Stimulated activated CD4-positive, alpha-beta T cell treated with anti-CD3 and anti-CD28 coated beads, Interleukin-4, amount 100 ng/mL, for 48 hours (primary cell): ENCODE data around the gene SUPT20HL1.
"Not testable (repeated sequence)": the region's sequence is repeated elsewhere in the genome, so short reads cannot be mapped to it uniquely, and the experiment has no call there.

Experiments used
- DNase-seq, 2 donors: peaks; one replicate each; pipeline ENCODE4 v3.0.0-alpha.2; 2020; ENCODE audit warnings: low read depth in 2 of 2

The SUPT20HL1 gene

DNA sequence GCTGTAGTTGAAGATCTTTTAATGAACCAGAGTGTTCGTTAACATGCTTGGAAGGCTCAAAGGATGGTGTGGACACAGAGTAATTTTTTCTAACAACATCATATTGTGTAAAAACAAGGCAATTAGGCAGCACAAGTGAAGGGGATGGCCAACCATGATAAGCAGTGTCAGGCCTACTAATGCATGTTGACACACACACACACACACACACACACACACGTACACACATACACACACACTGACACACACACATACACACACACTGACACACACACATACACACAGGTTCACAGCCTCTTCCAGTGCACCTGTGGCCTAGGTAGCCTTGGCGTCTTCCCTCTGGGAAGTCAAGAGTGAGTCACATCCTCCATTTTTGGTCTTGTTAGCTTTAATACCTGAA lies at the start of gene SUPT20HL1:
TSS of gene SUPT20HL1 (plus strand) at position 368 of the 400 bp plus-strand sequence. CDS start 2,122 bp downstream, outside the sequence.
- no peak for DNase-seq

DNA sequence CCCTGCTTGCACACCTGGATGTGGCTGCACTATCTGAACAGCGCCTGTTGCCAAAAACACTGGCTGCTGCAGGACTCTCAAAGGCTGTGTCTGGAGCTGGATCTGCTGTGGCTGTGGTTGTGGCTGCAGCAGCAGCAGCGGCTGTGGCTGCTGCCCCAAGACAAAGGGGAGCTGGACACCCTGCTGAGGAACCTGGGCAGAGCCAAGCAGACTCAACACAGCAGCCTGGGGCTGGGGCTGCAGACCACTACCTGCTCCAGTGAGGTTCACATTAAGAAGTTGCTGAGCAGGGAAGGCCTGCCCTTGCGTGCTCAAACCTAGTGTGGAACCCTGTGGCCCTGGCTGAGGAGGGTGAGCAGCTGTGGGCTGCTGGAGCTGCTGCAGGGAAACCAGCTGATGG lies 49.5 kb upstream of the SUPT20HL1 start:
- not testable (repeated sequence) for DNase-seq

DNA sequence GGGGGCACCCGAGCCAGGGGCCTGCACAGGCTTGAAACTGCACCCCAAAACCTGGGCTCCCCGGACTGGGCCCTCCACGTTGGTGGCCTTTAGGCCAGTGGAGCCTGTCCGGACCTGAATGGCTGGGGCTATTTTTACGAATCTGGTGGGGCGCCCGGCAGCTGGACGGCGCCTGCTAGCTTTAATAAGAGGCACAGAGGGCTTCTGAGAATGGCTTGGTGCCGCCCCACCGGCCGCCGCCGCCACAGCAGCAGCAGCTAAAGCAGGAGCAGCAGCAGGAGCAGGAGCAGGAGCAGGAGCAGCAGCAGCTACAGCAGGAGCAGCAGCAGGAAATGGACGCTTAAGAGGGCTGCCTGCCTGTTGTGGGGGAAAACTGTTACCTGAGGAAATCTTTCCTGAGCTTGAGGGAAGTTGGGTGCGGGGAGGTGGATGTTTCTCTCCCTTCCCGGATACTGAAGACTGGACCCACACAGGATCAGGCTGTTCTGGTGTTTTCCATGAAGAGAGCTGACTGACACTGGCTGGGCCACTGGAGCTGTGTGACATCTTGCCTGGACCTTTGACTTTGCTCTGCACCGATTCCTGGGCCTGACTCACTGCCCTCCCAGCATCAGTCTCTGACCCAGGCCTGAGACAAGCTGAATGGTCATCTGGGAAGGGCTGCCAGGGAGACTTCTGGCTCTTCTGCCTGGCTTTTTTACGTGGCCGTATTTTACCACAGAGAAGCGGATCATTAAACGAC lies 48.8 kb upstream of the SUPT20HL1 start:
- not testable (repeated sequence) for DNase-seq

DNA sequence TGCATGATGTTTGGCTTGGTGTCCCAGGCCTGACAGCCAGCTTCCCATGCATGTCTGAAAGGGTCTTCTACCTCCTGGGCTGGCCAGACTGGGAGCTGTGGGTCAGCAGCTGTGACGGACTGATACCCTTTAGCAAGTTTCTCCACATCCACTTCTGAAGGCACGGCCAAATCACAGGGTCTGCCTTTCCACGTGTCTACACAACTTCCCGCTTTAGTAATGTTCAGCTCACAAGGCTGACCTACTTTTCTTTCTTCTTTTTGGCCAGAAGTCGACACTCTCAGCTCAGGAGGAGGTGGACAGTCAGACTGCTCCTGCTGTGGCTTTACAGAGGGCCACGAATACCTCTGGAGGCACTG lies 48.2 kb upstream of the SUPT20HL1 start:
- not testable (repeated sequence) for DNase-seq

DNA sequence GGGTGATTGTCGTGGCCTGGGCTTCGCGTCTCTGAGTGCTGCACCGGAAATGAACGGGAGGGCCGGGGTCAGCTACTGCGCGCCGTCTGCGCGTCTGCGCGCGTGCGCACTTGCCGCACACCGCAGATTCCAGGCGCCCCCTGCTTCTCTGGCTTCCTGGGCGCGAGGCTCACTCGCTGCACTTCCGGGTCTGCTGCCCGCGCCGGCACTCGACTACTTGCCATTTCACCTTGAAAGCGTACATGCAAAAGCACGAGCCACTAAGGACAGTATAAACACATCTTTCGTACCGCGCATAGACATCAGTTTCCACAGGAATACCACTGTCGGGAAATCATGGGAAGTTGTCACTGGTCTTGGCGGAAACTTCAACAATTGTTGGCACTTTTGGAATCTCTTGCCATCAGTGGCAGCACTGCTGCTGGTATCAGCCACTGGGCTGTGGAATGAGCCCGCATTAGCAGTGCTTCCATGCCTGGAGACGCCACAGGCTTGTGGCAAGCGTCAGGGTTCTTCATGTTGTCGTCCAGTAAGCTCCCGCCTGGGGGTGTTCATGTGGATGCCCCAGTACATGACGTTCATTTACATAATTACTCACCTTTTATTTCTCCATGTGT lies 46.3 kb upstream of the SUPT20HL1 start, which contains the start of gene SUPT20HL2:
TSS of gene SUPT20HL2 (minus strand) at position 51 of the 617 bp plus-strand sequence. CDS start 754 bp downstream, outside the sequence.
- DNase-seq = no peak

DNA sequence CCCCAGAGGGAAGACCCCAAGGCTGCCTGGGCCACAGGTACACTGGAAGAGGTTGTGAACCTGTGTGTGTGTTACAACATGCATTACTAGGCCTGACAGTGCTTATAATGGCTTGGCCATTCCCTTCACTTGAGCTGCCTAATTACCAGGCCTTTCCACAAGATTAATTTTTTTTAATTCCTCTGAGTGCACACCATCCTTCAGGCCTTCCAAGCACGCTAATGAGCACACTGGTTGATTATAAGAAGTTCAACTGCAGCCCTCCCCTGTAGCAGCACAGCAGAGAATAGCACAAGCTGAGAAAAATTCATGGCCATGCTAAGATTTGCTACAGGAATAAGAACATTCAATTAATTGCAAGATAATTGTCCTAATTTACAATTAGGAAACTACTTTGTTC lies 44.3 kb upstream of the SUPT20HL1 start:
- no peak for DNase-seq

DNA sequence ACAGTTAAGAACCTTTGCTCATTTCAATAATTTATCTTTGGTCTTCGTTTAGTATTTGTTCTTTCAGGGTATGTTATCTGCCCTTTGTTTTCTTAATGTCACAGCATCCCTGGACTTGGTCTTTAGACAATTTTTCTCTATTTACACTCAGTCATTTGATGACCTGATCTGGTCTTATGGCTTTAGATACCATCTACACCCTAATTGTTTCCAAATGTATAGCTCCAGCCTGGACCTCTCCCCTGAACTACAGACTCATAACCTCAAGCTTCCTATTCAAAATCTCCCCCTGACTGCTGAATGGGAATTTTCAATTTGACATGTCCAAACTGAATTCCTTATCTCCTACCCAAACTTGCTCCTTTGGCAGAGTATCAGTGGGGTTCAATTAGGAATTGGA lies 42.9 kb upstream of the SUPT20HL1 start:
- DNase-seq = no peak

DNA sequence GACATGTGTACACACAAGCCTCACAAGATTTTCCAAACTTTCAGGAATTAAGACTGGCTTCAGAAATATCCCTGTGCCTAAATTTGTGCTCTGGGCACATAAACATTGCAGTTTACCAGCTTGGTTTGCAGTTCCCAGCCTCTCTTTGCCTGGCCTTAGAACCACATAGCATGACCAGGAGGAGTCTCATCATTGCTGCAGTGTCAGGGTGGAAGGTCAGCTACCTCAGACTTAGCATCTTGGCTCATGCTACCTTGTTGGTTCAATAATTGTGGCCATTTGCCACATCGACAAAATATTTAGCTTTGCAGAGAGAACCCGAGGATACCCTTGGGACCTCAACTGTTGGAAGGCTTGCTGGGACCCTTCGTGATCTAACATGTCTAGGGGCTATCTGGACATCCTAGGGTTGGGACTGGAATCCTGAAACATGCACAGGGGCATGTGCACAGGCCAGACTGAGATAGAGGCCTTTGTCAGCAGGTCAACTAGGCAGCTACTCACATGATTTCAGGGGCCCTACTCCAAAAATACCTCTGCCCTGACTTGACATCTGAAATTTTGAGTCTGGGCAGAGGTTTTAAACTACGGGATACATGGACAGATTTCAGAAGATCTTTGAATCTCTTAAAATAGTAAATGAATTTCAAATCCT lies 38.6 kb upstream of the SUPT20HL1 start:
- no peak for DNase-seq

DNA sequence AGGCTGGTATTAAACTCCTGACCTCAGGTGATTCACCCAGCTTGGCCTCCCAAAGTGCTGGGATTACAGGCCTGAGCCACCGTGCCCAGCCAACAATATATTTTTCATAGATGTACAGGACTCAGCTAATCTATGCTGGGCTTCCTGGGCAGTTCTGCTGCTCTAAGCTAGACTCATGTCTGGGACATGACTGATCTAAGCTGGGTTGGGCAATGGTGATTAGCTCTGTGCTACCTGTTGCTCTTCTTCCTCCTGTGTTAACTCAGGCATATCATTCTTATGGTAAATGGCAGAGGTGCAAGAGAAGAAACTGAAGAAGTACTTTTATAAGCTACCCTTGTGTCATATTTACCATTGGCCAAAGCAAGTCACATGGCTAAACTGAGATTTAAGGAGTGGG lies 35.2 kb upstream of the SUPT20HL1 start:
- no peak for DNase-seq

DNA sequence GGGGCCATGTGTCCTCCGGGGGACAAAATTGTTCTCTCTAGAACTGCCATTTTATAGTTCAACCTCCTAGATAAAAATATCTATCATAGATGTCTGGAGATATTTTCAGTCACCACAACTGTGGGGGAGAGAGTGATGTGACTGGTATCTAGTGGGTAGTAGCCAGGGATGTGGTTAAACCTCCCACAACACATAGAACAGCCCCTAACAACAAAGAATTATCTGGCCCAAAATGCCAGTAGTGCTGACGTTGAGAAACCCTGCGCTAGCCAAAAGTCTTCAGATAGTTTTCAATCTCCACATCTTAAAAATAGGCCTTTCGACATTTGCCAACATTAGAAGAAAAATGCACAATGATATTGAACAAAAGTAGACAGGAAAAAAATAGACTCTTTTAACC lies 27.6 kb upstream of the SUPT20HL1 start:
- no peak for DNase-seq

DNA sequence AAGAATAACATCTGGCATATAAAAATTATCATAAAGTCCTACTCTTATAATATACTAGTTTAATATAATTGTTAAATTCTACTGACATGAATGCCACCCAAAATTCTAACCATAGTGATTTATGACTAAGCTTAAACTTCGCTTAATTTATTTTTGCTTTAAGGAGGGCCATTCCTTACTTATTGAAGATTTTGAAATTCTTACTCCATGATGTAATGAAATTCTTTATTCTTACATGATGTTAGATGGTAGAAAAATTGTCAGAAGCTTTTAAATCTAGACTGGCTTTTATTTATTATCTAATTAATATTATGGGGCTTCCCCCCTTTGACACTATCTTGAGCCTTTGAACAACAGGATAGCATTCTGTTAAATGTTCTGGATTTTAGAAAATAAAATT lies 27.1 kb upstream of the SUPT20HL1 start:
- no peak for DNase-seq

DNA sequence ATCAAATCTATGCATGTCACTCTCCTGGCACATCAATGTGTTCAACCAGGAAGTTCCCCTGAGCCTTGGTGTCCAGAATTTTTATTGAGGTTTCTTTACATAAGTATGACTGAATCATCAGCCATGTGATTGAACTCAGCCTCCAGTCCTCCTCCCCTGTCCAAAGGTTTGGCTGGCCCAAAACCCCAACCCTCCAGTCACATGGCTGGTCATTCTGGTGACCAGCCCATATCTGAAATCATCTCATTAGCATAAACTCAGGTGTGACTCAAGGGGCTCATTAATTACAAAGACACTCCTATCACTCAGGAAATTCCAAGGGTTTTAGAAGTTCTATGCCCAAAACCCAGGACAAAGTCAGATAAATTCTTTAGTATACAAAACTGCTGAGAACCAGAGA lies 26.0 kb upstream of the SUPT20HL1 start:
- no peak for DNase-seq

DNA sequence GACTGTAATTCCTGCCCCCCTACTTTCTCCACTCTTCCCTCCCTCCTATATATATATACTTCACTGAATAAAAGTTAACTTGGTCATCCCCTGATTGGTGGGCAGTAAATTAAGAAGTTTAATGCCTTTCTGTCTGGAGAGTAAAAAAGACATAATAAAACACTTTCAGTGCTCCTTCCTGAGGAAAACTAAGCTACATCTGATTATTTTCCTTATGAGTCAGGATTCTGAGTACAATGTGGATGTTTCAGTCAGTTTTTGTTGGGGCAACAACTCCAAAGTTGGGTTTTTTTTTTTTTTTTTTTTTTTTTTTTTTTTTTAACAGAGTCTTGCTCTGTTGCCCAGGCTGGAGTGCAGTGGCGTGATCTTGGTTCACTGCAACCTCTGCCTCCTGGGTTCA lies 24.6 kb upstream of the SUPT20HL1 start:
- DNase-seq = no peak

DNA sequence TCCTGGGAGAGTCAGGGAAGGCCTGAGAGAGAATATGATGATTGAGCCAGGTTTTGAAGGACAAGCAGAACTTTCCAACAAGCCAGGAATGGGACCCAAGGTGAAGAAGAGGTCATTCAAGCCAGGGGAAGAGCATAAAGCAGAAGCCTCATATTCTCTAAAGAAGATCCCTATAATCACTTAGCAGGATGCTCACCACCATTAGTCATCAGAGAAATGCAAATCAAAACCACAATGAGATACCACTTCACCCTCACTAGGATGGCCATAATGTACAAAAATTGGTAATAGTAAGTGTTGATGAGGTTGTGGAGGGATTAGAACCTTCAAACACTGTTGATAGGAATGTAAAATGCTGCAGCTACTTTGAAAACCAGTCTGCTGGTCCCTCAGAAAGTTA lies 20.5 kb upstream of the SUPT20HL1 start:
- no peak for DNase-seq

DNA sequence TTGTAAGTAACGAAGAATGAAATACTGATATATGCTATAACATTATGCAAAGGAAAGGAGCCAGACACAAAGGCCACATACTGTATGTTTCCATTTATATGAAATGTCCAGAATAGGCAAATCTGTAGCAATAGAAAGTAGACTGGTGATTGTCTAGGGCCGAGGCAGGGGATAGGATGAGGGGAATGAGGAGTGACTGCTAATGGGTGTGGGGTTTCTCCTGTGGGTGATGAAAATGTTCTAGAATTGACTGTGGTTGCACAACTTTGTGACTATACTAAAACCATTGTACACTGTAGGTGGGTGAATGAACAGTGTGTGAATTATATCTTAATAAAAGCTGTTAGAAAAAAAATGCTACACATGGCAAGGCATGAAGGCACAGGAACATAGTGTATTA lies 19.9 kb upstream of the SUPT20HL1 start:
- no peak for DNase-seq

DNA sequence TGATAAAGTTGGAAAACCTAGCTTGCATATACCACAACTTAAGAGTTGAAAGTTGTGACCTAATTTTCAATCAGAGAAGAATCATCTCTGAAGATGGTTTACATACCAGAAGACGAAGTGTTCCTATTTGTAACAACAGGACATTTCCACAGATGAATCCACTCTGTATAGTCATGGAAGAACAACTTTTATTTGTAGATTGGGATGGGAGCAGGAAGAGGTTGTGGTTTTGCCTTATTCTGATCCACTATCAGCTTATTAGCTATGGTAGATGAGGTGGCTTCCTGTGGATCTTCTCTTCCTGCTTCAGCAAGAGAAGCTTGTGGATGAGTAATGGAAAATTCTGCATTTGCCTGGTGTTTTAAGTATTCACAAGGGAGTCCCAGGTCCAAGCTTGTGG lies 18.6 kb upstream of the SUPT20HL1 start:
- DNase-seq = no peak

DNA sequence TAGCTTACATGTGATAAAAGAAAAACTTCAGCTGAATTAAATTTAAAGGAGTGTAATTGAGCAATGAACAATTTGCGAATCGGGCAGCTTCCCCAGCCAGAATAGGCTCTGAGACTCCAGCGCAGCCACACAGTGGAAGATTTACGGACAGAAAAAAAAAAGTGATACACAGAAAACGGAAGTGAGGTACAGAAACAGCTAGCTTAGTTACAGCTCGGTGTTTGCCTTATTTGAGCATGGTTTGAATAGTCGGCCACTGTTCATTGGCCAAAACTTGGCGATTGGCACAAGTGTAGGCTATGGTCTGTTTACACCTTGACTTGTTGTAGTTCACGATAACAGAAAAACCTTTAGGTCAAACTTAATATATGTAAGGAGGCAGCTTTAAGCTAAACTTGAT lies 16.7 kb upstream of the SUPT20HL1 start:
- DNase-seq = no peak

DNA sequence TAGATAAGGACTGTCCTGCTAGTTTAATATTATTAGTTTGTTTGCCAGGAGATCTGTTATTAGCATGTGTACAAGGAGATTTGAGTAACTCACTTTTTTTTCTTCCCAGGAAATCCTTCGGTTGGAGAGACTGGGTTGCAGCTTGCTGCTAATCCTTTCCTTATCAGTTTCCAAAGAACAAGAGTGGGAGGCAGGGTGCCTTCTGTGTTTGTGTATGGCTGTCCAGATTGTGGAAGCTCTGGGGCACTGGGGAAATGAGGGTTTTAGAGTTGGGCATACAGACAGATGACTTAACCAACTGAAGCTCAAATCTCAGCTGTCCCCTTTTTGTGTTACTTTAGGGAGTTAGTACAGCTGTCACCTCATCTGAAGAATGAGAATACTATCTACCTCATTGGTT lies 12.6 kb upstream of the SUPT20HL1 start:
- DNase-seq = no peak

DNA sequence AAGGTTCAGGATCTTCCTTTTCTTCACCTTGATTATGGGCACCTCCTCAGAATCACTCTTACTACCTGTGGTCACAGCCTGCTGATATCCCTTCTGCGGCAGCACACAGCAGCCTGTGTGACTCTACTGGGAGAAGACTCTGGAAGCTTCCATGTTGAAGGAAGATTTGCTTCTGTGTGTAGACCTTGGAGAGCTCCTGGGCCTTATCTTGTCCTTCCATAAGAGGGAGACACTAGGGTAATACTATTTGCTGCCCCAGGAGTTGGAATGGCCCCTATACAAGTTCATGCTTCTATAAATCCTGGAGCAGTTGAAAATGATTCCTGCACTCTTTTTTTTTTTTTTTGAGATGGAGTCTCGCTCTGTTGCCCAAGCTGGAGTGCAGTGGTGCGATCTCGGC lies 10.2 kb upstream of the SUPT20HL1 start:
- DNase-seq = no peak

DNA sequence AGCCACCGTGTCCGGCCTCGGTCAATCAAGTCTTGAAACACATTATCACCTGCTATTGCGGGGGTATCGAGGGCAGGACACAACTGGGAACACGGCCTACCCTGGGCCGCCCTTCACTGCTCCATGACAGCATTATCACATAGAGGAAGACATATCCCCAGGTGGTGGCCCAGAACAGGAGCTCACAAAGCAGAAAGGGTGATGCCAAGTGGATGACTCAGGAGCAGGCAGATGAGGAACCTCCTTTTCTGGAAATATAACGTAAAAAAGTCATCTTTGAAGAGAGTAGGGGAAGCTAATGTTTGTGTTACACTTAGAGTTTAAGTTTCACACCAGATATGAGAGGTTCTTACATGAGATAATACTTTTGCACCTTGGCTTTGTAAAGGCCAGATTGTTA lies 5.3 kb upstream of the SUPT20HL1 start:
- no peak for DNase-seq

DNA sequence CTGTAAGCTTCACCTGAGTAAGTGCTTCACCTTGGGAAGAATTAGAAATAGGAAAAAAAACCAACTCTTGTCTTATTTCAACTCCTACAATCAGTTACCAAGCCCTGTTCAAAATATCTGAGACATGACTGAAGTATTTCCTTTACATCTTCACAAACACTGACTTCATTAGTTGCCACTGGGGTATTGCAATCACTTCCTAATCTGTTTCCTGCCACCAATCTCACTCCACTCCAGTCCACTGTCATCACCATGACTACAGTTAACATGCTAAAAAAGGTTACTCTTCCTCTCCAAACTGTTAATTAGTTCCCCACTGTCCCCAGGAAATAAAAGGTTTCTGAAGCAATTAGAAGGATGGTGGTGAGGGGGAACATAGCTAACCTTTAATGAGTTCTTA lies 3.3 kb upstream of the SUPT20HL1 start:
- DNase-seq = no peak

DNA sequence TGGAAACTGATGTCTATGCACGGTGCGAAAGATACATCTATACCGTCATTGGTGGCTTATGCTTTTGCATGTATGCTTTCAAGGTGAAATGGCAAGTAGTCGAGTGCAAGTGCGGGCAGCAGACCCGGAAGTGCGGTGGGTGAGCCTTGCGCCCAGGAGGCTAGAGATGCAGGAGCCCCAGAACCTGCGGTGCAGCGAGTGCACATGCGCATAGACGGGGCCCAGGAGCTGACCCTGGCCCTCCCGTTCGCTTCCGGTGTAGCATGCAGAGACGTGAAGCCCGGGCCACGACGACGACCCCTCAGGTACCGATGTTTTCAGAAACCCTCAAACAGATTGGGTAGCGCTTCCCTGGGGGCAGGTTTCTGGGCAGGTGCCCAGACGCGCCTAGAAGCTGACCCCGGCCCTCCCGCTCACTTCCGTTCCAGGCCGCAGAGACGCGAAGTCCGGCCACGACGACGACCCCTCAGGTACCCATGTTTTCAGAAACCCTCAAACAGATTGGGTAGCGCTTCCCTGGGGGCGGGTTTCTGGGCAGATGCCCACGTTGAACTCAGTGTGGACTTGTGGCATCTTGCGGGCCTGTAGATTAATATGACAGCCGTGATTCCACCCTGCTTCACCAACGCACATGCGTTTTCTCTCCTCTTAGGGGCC lies 1.8 kb downstream of the SUPT20HL1 start:
- DNase-seq = not testable (repeated sequence)
